A549 treated with CORT108297 at 1 μM for 4 hours (cell line): Measurements from ENCODE around the gene OR2T12. TPM values are rescaled to one million over a fixed set of nuclear protein-coding genes. Genes with fewer than 3 reads are reported as not detected.

Source experiments
- total RNA-seq: library from RNA; stranded (reverse); fragments of 200-300 nt; extraction: Qiagen RNA extraction; gene quantifications from 5 replicates; pipeline ENCODE4 v1.2.3, GENCODE V29; 2022

The OR2T12 gene
- total RNA-seq: not detected in 5 replicates

GRCh38 chr1:248303324-248303723 is at the start of gene OR2T12:
Gene OR2T12 (minus strand): TSS chr1:248303424. CDS start chr1:248295578, 7,846 bp downstream.

GRCh38 chr1:248348475-248348874 is 45.3 kb upstream of the OR2T12 start, which contains the start of gene OR14C36:
Gene OR14C36 (plus strand): TSS chr1:248348775. CDS start chr1:248348775, 0 bp downstream.

GRCh38 chr1:248324468-248324867 is 21.2 kb upstream of the OR2T12 start, which contains the start of gene OR2M7:
Gene OR2M7 (minus strand): TSS chr1:248324568. CDS start chr1:248324568, 0 bp downstream.

GRCh38 chr1:248277876-248278275 is 25.3 kb downstream of the OR2T12 start, which contains the start of gene OR2T33:
Gene OR2T33 (minus strand): TSS chr1:248277976. CDS start chr1:248273814, 4,162 bp downstream.

Other genes with a start within 250 kb of the OR2T12 start
- gene OR2L13, start 208.2 kb downstream of the OR2T12 start, total RNA-seq: not detected in 5 replicates
- gene OR2M5, start 158.3 kb downstream of the OR2T12 start, total RNA-seq: not detected in 5 replicates
- gene OR2M2, start 128.6 kb downstream of the OR2T12 start, total RNA-seq: not detected in 5 replicates
- gene OR2M3, start 106.2 kb downstream of the OR2T12 start, total RNA-seq: not detected in 5 replicates
- not detected in 5 replicates for gene OR2M4, start 72.0 kb downstream of the OR2T12 start, total RNA-seq
- gene OR2T33, start 25.4 kb downstream of the OR2T12 start, total RNA-seq: not detected in 5 replicates
- not detected in 5 replicates for gene OR2M7, start 21.1 kb upstream of the OR2T12 start, total RNA-seq
- gene OR14C36, start 45.4 kb upstream of the OR2T12 start, total RNA-seq: not detected in 5 replicates
- not detected in 5 replicates for gene OR2T4, start 58.2 kb upstream of the OR2T12 start, total RNA-seq
- not detected in 5 replicates for gene OR2T6, start 72.3 kb upstream of the OR2T12 start, total RNA-seq
- gene OR2T1, start 99.6 kb upstream of the OR2T12 start, total RNA-seq: not detected in 5 replicates
- gene OR2T2, start 142.2 kb upstream of the OR2T12 start, total RNA-seq: not detected in 5 replicates
- gene OR2T3, start 169.9 kb upstream of the OR2T12 start, total RNA-seq: not detected in 5 replicates
- not detected in 5 replicates for gene OR2T5, start 185.2 kb upstream of the OR2T12 start, total RNA-seq
- gene OR2G6, start 204.6 kb upstream of the OR2T12 start, total RNA-seq: not detected in 5 replicates